Endodermal cell (in vitro differentiated cells): ENCODE measurements around the gene PTPRE. TPM values are rescaled to one million over a fixed set of nuclear protein-coding genes. Genes with fewer than 3 reads are reported as not detected.

Experiments
- DNase-seq: peaks from one replicate; pipeline ENCODE4 v3.0.0-alpha.2; 2017
- H3K27ac ChIP-seq: 2 replicates; pipeline ENCODE4 v1.5.1; 2013; ENCODE audit warnings: mild to moderate bottlenecking, low read depth, low read length, moderate library complexity
- H3K27me3 ChIP-seq: 2 replicates; pipeline ENCODE4 v1.6.1; 2013; ENCODE audit warnings: mild to moderate bottlenecking, low read length, moderate library complexity; ENCODE audit not compliant: insufficient read depth, control insufficient read depth, poor library complexity, severe bottlenecking
- H3K36me3 ChIP-seq: 2 replicates; pipeline ENCODE4 v1.7.0; 2013; ENCODE audit warnings: mild to moderate bottlenecking, low read length, moderate library complexity; ENCODE audit not compliant: control insufficient read depth, insufficient read depth
- H3K4me1 ChIP-seq: one replicate; pipeline ENCODE4 v1.7.0; 2013; ENCODE audit warnings: low read length; ENCODE audit not compliant: control insufficient read depth, insufficient read depth
- H3K4me3 ChIP-seq: 2 replicates; pipeline ENCODE4 v1.5.1; 2013; ENCODE audit warnings: mild to moderate bottlenecking, low read length, moderate library complexity
- H3K9ac ChIP-seq: 2 replicates; pipeline ENCODE4 v1.6.1; 2013; ENCODE audit warnings: mild to moderate bottlenecking, low read length, moderate library complexity; ENCODE audit not compliant: poor library complexity, severe bottlenecking; ENCODE audit errors: extremely low read depth
- H3K9me3 ChIP-seq: 2 replicates; pipeline ENCODE4 v1.6.1; 2013; ENCODE audit warnings: mild to moderate bottlenecking, low read length, moderate library complexity; ENCODE audit not compliant: control insufficient read depth
- H3K27ac Mint-ChIP-seq: 2 replicates; pipeline ENCODE4 v1.8.0; 2020; ENCODE audit warnings: mixed read lengths
- H3K27me3 Mint-ChIP-seq: 2 replicates; pipeline ENCODE4 v1.8.0; 2021; ENCODE audit warnings: mild to moderate bottlenecking, mixed read lengths; ENCODE audit not compliant: insufficient read depth
- H3K36me3 Mint-ChIP-seq: 2 replicates; pipeline ENCODE4 v1.8.0; 2020; ENCODE audit warnings: low read depth, mixed read lengths
- H3K4me1 Mint-ChIP-seq: 2 replicates; pipeline ENCODE4 v1.8.0; 2020; ENCODE audit warnings: mixed read lengths
- H3K4me3 Mint-ChIP-seq: 2 replicates; pipeline ENCODE4 v1.8.0; 2020; ENCODE audit warnings: mild to moderate bottlenecking, moderate library complexity, mixed read lengths
- H3K9me3 Mint-ChIP-seq: 2 replicates; pipeline ENCODE4 v1.8.0; 2020; ENCODE audit warnings: mild to moderate bottlenecking, mixed read lengths
- WGBS, 2 experiments: methylation state at CpG; one replicate each; pipeline versions ENCODE4 v1.1.5 to v1.1.7; 2013; ENCODE audit warnings: missing lambda C conversion rate in 2 of 2, mixed read lengths in 1 of 2; ENCODE audit not compliant: insufficient coverage in 1 of 2, insufficient read length in 1 of 2; 5-methylcytosine and 5-hydroxymethylcytosine counted together
- total RNA-seq, 2 donors: library from RNA; stranded (reverse); fragmentation: NEBNext Ultra II Directional in 1 of 2; extraction: Animal tissue kit (Norgen Biotek cat#: 25700) in 1 of 2; gene quantifications; 2 replicates in 1 of 2; 3 replicates in 1 of 2; pipeline ENCODE4 v1.2.1, GENCODE V29; 2021
- TF ChIP-seq, protein P1 (sequence below): fragments of 200-600 bp; sonication (generic); conservative IDR thresholded peaks from 2 replicates; pipeline ENCODE4 v1.5.0; 2021; ENCODE audit warnings: antibody characterized with exemption, mild to moderate bottlenecking

The PTPRE gene
- total RNA-seq, 2 donors from 2014 or later: 0.75 to 3.0 TPM

GRCh38 chr10:128040681-128041080, 133.8 kb downstream of the PTPRE start:
- no peak overlapping the region for H3K27ac ChIP-seq
- H3K9me3 ChIP-seq: no peaks in the 10 kb centered on the region
- peaks cover 55% of the 10 kb centered on the region for H3K27me3 Mint-ChIP-seq
- no peaks in the 10 kb centered on the region for H3K36me3 ChIP-seq
- no peaks in the 10 kb centered on the region for H3K9me3 Mint-ChIP-seq
- H3K27me3 ChIP-seq: peaks cover 52% of the 10 kb centered on the region
- H3K4me1 ChIP-seq: no peaks in the 10 kb centered on the region
- no peak overlapping the region for H3K4me3 ChIP-seq
- no peaks in the 10 kb centered on the region for H3K4me1 Mint-ChIP-seq
- H3K4me3 Mint-ChIP-seq: no peak overlapping the region
- TF ChIP-seq, protein P1, sequence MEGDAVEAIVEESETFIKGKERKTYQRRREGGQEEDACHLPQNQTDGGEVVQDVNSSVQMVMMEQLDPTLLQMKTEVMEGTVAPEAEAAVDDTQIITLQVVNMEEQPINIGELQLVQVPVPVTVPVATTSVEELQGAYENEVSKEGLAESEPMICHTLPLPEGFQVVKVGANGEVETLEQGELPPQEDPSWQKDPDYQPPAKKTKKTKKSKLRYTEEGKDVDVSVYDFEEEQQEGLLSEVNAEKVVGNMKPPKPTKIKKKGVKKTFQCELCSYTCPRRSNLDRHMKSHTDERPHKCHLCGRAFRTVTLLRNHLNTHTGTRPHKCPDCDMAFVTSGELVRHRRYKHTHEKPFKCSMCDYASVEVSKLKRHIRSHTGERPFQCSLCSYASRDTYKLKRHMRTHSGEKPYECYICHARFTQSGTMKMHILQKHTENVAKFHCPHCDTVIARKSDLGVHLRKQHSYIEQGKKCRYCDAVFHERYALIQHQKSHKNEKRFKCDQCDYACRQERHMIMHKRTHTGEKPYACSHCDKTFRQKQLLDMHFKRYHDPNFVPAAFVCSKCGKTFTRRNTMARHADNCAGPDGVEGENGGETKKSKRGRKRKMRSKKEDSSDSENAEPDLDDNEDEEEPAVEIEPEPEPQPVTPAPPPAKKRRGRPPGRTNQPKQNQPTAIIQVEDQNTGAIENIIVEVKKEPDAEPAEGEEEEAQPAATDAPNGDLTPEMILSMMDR: no peak
- H3K36me3 Mint-ChIP-seq: no peaks in the 10 kb centered on the region
- WGBS, 2 experiments: 86 to 94% methylated on average over 2 to 8 of the region's 8 CpGs
- H3K27ac Mint-ChIP-seq: no peak overlapping the region
- no peak overlapping the region for H3K9ac ChIP-seq
- no peak for DNase-seq

GRCh38 chr10:128042131-128042610, 135.3 kb downstream of the PTPRE start:
- H3K36me3 ChIP-seq: no peaks in the 10 kb centered on the region
- H3K36me3 Mint-ChIP-seq: no peaks in the 10 kb centered on the region
- H3K4me1 Mint-ChIP-seq: peaks cover 1% of the 10 kb centered on the region
- H3K27ac ChIP-seq: no peak overlapping the region
- H3K9me3 Mint-ChIP-seq: no peaks in the 10 kb centered on the region
- no peak overlapping the region for H3K27ac Mint-ChIP-seq
- no peaks in the 10 kb centered on the region for H3K4me1 ChIP-seq
- TF ChIP-seq, protein P1: no peak
- no peak overlapping the region for H3K9ac ChIP-seq
- H3K4me3 ChIP-seq: no peak overlapping the region
- 93 to 94% methylated on average over 16 to 17 of the region's 17 CpGs for WGBS, 2 experiments
- H3K4me3 Mint-ChIP-seq: no peak overlapping the region
- H3K27me3 ChIP-seq: peaks cover 44% of the 10 kb centered on the region
- no peaks in the 10 kb centered on the region for H3K9me3 ChIP-seq
- no peak for DNase-seq
- peaks cover 53% of the 10 kb centered on the region for H3K27me3 Mint-ChIP-seq

DNA sequence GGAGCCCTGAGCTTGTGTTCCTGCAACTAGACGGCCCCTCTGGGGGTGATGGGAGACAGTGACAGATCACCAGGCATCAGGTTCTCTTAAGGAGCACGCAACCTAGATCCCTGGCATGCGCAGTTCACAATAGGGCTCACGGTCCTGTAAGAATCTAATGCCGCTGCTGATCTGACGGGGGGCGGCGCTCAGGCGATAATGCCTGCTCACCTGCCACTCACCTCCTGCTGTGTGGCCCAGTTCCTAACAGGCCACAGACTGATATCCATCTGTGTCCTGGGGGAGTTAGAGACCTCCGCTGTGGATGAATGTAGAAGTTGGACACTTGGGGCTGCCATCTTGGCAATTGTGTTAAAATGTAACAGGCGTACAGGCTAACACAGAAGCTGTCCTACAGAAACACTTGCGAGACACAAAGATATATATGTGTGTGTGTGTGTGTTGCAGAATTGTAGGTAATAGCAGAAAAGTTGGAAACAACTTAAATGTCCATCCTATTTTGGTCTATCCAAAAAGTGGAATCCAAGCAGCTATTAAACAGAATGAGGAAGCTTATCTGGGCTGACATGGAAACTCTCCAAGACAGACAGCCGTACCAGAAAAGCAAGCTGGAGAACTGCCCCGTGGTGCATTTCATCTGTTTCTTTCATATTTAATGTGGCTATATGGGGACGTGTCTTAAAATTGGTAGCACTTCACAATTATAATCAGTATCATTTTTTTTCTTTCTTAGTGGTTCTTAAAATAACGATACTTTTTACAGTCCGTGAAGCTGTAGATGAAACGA, 136.5 kb downstream of the PTPRE start:
- TF ChIP-seq, protein P1: no peak
- Histone ChIP-seq H3K27me3 (peaks cover 43% of the 10 kb centered on the region), H3K36me3 (no peaks in the 10 kb centered on the region), H3K4me3 (no peak overlapping the region), H3K4me1 (no peaks in the 10 kb centered on the region), H3K9me3 (no peaks in the 10 kb centered on the region), H3K27ac (no peak overlapping the region), H3K9ac (no peak overlapping the region)
- peaks cover 53% of the 10 kb centered on the region for H3K27me3 Mint-ChIP-seq
- H3K4me3 Mint-ChIP-seq: no peak overlapping the region
- peak; percentile 77 for DNase-seq
- 73 to 75% methylated on average over 12 to 17 of the region's 18 CpGs for WGBS, 2 experiments
- no peak overlapping the region for H3K27ac Mint-ChIP-seq
- peaks cover 9% of the 10 kb centered on the region for H3K4me1 Mint-ChIP-seq
- H3K36me3 Mint-ChIP-seq: no peaks in the 10 kb centered on the region
- no peaks in the 10 kb centered on the region for H3K9me3 Mint-ChIP-seq
